Measurements from ENCODE around the gene TP53I11.

Gene TP53I11

DNA sequence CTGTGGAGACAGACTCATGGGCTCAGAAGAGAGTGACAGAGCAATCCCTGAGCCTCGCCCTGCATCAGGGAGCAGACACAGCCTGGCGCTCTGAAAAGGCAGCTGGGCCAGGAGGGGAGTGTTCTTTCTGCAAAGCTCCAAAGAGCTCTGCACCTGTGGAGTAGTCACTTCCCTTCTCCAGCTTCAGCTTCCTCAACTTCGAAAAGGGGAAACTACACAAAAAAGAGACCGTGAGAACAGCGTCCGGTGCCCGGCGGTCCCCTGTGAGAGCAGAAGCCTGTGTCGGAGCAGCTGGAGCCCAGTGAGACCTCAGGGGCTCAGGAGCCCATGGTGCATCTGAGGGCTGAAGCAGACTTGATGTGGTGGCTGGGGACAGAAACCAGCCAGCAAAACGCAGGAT is 35.1 kb downstream of the TP53I11 start:
- no peak for DNase-seq

DNA sequence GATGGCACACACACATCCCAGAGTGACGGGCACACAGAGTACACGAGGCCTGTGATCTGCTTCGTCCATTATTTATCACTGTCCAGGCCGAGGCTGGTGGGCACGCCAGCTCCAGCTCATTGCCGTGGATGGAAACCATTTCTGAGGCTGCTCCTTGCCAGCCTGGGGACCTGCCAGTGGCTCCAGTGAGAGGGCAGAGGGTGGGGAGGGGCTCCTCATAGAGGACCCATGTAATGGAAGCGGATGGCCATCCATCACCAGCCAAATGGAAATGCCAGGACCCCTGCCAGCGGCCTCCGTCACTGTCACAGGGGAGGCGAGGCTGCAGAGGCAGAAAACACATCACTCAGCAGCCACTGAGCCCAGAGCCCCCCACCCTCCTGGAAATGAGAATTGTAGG is 35.7 kb downstream of the TP53I11 start:
- no peak for DNase-seq

GRCh38 chr11:44914105-44914504 is 36.6 kb downstream of the TP53I11 start:
- DNase-seq = no peak

DNA sequence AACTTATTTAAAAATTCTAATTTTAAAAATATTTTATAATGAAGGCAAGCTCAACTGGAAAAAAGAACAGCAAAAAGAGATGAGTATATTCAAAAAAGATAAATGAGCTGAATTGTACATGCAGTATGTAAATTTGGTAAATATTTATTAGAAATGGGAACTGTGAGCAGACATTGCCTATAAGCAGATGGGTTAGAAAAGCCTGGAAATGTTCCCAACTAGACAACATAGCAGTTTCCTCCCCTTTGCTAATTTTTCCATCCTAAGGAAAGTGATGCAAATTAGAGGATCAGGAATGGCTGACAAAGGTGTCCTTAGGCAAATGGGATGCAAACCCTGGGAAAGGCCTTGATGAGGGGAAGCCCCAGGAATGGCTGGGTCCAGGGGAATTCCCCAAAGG is 37.2 kb downstream of the TP53I11 start:
- DNase-seq = no peak

DNA sequence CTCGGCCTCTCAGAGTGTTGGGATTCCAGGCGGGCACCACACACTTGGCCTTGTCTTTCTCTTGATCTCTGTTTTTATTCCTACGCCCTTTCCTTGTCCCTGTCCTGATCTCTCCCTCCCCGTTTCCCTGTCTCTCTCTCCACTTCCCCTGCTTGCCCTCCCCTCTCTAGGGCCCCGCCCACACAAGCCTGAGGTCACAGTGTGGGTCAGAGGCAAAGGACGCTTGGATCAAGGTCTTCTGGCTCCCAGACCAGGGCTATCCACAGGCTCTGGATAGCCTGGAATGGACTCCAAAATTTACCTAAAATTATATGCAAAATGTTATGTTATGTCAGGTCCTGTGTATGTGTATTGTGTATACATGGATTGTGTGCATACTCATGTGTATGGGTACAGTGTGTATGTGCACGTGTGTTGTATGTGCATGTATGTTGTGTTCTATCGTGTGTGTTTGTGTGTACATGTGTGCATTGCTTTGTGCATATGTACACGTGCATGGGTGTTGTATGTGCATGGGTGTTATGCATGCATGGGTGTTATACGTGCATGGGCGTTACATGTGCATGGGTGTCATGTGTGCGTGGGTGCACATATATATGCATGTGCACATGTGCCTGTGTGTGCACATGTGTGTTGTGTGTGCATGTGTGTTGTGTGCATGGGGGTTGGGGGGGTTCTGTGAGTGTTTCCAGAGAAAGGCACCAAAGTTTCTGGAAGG is 38.3 kb downstream of the TP53I11 start:
- DNase-seq = no peak

- DNase-seq = peak; percentile 24 to 99 (median 71)
Measured at GRCh38 chr11:44911029-44911814, 39.5 kb downstream of the TP53I11 start.

GRCh38 chr11:44910591-44910990 is 40.1 kb downstream of the TP53I11 start:
- DNase-seq = no peak

- no peak for DNase-seq
Measured at GRCh38 chr11:44909557-44909956, 41.1 kb downstream of the TP53I11 start.

- no peak for DNase-seq
Measured at GRCh38 chr11:44906649-44907048, 44.0 kb downstream of the TP53I11 start.

- no peak for DNase-seq
Measured at GRCh38 chr11:44905131-44905866, 45.4 kb downstream of the TP53I11 start.

DNA sequence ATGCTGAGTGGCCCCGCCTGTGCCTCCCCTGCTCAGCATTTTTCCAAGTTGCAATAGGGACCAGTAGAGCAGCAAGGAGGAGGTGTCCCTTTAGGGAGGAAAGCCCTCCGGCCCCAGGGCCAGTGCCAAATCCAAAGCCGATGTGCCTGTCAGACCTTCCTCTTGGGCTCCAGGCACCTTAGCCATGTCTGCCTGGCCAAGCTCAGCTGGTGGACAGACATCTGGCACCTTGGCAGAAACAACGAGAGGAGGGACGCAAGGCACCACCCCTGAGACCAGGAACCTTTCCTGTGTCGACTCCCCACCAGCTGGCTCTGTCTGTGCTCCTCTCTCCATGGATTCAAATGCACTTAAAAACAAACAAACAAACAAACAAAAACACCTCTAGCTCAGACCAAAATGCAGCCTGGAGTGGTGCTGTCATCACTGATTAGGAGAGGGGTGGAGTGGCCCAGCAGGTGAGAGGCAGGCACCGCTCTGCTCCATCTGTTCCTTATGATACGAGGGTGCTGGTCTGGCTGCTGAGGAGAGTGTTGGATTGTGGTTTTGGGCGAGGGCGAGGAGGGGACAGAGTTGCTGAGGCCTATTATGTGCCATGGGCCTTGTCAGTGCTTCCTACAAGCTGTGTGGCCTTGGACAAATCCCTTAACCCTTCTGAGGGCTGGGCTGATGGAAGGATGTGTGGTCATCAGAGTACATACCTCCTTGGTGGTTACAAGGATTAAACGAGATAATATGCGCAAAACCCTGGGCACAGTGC is 46.2 kb downstream of the TP53I11 start:
- DNase-seq = no peak

DNA sequence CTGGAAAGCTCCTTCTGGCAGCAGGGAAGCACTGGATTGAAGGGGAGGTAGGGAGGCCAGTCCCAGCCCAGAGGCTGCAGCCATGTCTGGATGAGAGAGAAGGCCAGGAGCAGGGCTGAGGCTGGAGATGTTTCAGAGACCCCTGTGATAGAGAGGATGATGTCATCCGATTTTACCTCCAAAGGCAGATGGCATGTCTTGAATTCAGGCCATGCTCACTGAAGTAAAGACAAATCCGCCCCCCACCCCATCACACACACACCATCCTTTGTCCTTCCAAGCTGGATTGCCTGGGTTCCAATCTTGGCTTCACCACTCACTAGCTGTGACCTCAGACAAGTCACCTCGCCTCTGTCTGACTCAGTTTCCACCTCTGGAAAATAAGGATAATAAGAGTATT is 47.2 kb downstream of the TP53I11 start:
- DNase-seq = no peak

- no peak for DNase-seq
Measured at GRCh38 chr11:44903035-44903434, 47.6 kb downstream of the TP53I11 start.

DNA sequence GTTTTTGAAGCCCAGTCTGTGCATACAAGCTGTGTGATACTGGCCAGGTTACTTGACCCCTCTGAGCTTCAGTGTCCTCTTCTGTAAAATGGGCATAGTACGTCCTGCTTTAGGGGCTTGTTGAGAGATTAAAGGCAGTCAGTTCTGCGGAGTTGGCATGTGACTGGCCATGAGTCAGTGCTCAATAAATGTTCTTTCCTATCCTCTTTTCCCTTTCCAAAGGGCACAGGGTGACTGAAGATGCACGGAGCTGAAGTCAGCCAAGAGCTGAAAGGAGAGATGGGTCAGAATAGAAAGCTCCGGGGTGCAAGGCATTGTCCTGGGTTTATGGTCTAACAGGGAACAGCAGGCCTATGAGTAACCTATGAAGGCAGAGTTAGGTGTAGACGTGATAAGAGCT is 48.9 kb downstream of the TP53I11 start:
- DNase-seq = no peak

DNA sequence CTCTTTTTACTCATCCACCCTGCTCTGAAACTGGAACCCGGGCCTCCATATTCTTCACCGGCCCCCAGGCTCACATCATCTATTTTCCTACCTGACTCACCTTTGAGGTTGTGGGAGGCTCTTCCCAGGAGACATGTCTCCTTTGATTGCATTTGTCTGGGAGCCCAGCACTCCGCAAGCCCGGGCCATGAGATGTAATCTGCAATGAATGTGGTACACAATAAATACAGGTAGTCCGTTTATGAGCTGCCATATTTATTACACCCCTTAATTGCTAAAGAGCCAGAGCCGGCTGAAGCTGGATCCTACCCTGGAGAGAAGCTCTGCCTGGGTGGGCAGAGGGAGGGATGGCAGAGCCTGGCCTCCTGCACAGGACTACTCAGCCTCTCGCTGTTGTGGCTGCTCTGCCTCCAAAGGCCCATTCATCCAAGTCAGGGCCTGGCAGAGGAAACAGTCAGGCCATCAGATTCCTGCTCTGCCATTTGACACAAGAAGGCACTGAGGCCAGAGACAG is 49.5 kb downstream of the TP53I11 start:
- DNase-seq = no peak

DNA sequence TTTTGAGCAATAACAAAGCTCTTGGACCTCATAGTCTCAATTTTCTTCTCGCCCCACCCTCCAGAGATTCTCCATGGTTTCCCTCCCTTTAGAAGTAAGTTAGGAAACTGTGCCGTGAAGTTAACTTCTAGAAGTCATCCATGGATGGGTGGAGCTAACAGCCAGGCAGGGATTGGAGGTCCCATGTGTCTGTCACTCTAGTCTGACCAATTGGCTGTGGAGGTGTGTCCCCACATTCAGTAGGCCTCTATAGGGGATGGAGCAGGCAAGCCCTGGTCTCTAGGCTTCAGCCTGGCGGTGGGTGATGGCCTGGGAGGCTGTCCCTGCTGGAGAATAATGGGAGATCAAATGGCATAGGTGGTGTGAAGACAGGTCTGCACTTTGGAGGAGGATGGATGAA is 50.7 kb downstream of the TP53I11 start:
- peak in 2 of 51 donors; percentile 4 for DNase-seq

DNA sequence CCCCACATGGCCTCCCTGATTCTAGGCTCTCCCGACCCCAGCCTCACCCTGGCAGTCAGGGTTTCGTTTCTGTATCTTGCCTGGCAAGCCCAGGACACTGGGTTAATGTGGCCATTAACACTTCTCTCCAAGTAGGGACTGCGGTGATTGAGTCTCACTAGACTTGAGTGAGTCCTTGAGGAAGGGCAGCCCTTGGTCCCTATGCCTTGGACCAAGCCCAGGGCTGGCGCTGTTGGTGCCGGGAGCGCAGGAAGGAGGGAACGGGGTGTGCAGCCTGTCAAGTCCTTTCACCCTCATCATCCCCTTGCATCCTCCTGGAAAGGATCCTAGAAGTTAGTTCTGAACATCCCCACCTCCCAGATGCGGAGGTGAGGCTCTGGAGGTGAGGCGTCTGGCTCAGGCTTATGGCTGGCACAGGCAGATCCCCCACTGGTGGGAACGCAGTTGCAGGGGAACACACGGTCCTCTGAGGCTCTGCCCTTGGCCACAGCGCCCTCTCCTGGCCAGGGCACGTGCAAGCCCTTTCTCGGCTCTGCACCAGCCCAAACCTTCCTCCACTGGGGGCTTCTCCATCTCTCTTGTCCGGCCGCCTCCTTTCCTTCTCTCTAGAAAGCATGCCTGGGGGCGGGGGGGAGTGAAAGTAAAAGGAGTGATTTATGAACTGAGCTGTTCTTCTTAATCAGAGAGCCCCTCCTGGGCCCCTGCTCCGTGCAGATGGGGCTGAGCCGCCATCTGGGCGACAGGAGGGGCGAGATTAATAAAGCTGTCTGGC is 56.7 kb downstream of the TP53I11 start:
- peak in 46 of 51 donors; percentile 5 to 85 (median 44) for DNase-seq

GRCh38 chr11:44893308-44893822 is 57.3 kb downstream of the TP53I11 start:
- DNase-seq = peak in 20 of 51 donors; percentile 5 to 58 (median 20)

- DNase-seq = no peak
Measured at GRCh38 chr11:44892843-44893242, 57.8 kb downstream of the TP53I11 start.

- no peak for DNase-seq
Measured at GRCh38 chr11:44889266-44889665, 61.4 kb downstream of the TP53I11 start.

Data from hypothalamus (tissue), 51 donors.